Activated B cell treated with CpG ODN at 0.5 μM for 24 hours (primary cell): Measurements from ENCODE around the gene RAD51B. TPM values are rescaled to one million over a fixed set of nuclear protein-coding genes. Genes with fewer than 3 reads are reported as not detected.

Source experiments
- ATAC-seq: fragments of 200-7000 bp; cut with Tn5 transposase; one replicate; pipeline ENCODE4 v1.10.0; 2021; ENCODE audit warnings: low read depth, mild to moderate bottlenecking, moderate library complexity
- CTCF ChIA-PET: fragments of 350-600 bp; sonication (Branson Sonifier 250); formaldehyde crosslinking; loops from one replicate; lab custom pipeline; 2021; ENCODE audit warnings: antibody characterized with exemption; lab: Charles Lee
- POLR2A ChIA-PET: fragments of 350-600 bp; sonication (Branson Sonifier 250); formaldehyde crosslinking; loops from one replicate; lab custom pipeline; 2021; ENCODE audit warnings: antibody characterized with exemption; lab: Charles Lee
- DNase-seq: peaks from one replicate; pipeline ENCODE4 v3.0.0; 2022
- H3K27ac Mint-ChIP-seq: one replicate; pipeline ENCODE4 v1.8.0; 2020; ENCODE audit warnings: mixed read lengths
- H3K27me3 Mint-ChIP-seq: one replicate; pipeline ENCODE4 v1.8.0; 2021; ENCODE audit warnings: mixed read lengths
- H3K36me3 Mint-ChIP-seq: one replicate; pipeline ENCODE4 v1.8.0; 2021; ENCODE audit warnings: low read depth, mixed read lengths
- H3K4me1 Mint-ChIP-seq: one replicate; pipeline ENCODE4 v1.8.0; 2021; ENCODE audit warnings: mixed read lengths
- H3K4me3 Mint-ChIP-seq: one replicate; pipeline ENCODE4 v1.8.0; 2020; ENCODE audit warnings: mild to moderate bottlenecking, mixed read lengths
- H3K9me3 Mint-ChIP-seq: one replicate; pipeline ENCODE4 v1.8.0; 2020; ENCODE audit warnings: mixed read lengths
- intact Hi-C: fragments of 100-400 bp; cut with micrococcal nuclease; formaldehyde crosslinking; loops from one replicate; pipeline ENCODE4 v1.15.1; 2024
- total RNA-seq: library from RNA; stranded (reverse); gene quantifications from 2 replicates; pipeline ENCODE4 v1.2.3, GENCODE V29; 2022
- TF ChIP-seq, protein P1 (sequence below): fragments of 200-600 bp; IDR thresholded peaks from one replicate; pipeline ENCODE4 v1.8.0; 2022; ENCODE audit warnings: antibody characterized with exemption, mild to moderate bottlenecking

Gene RAD51B
- total RNA-seq, 1 donor from 2014 or later = 53.9 TPM

DNA sequence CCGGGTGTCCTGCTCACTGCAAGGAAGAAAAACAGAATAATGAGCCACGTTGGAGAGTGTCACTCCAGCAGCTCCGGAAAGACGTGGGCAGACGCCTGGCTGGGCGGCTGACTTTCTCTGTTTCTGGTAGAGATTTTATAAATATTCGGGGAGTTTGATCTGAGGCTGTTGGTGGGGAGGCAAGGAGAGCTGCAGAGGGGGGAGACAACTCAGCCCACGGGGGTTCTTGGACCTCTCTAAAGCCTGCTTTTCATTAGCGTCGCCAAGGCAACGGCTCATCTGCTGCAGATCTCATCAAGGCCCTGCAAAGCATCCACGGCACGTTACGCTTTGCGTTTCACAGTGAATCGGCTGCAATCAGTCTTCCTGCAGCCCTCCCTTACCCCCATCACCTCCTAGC is 766.1 kb downstream of the RAD51B start:
- no peak overlapping the region for H3K4me3 Mint-ChIP-seq
- H3K4me1 Mint-ChIP-seq = no peaks in the 10 kb centered on the region
- ChIA-PET POLR2A (no interaction called here), CTCF (no interaction called here)
- peaks cover 2% of the 10 kb centered on the region for H3K9me3 Mint-ChIP-seq
- H3K36me3 Mint-ChIP-seq = no peaks in the 10 kb centered on the region
- TF ChIP-seq, protein P1, sequence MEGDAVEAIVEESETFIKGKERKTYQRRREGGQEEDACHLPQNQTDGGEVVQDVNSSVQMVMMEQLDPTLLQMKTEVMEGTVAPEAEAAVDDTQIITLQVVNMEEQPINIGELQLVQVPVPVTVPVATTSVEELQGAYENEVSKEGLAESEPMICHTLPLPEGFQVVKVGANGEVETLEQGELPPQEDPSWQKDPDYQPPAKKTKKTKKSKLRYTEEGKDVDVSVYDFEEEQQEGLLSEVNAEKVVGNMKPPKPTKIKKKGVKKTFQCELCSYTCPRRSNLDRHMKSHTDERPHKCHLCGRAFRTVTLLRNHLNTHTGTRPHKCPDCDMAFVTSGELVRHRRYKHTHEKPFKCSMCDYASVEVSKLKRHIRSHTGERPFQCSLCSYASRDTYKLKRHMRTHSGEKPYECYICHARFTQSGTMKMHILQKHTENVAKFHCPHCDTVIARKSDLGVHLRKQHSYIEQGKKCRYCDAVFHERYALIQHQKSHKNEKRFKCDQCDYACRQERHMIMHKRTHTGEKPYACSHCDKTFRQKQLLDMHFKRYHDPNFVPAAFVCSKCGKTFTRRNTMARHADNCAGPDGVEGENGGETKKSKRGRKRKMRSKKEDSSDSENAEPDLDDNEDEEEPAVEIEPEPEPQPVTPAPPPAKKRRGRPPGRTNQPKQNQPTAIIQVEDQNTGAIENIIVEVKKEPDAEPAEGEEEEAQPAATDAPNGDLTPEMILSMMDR = no peak
- no peaks in the 10 kb centered on the region for H3K27me3 Mint-ChIP-seq
- no peak for ATAC-seq
- intact Hi-C loops = no loop called here
- H3K27ac Mint-ChIP-seq = no peak overlapping the region
- DNase-seq = no peak

- no peaks in the 10 kb centered on the region for H3K4me1 Mint-ChIP-seq
- POLR2A ChIA-PET = interaction anchor here (0.7 to 1.2 kb wide), 3 partner anchors 10 to 59 kb away, joined by 3 to 4 read pairs (median 3); no protein-coding TSS in a partner anchor
- TF ChIP-seq, protein P1 = no peak
- DNase-seq (no peak), ATAC-seq (no peak)
- H3K27me3 Mint-ChIP-seq = no peaks in the 10 kb centered on the region
- no peak overlapping the region for H3K4me3 Mint-ChIP-seq
- H3K27ac Mint-ChIP-seq = no peak overlapping the region
- no peaks in the 10 kb centered on the region for H3K36me3 Mint-ChIP-seq
- intact Hi-C loops = no loop called here
- CTCF ChIA-PET = no interaction called here
- peaks cover 2% of the 10 kb centered on the region for H3K9me3 Mint-ChIP-seq
Observed at GRCh38 chr14:68586896-68587751, 767.5 kb downstream of the RAD51B start.

DNA sequence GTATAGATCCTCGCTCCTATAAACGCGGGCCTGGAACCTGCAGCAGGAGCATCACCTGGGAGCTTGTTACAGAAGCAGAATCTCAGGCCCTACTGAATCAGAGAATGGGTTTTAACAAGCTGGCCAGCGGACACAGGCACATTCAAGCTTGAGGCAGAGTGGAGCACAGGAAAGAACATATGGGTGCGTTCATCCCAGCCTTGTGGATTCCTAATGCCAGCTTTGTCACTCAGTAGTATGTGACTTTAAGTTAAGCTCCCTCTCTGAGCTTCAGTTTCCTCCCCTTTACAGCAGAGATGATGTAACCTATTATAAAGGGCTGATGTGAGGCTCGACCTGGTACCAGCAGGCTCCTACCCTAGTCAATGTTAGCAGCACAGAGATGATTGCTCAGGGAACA is 768.4 kb downstream of the RAD51B start:
- TF ChIP-seq, protein P1 = no peak
- Mint-ChIP-seq H3K9me3 (no peaks in the 10 kb centered on the region), H3K27me3 (no peaks in the 10 kb centered on the region), H3K27ac (no peak overlapping the region), H3K4me3 (no peak overlapping the region), H3K36me3 (no peaks in the 10 kb centered on the region), H3K4me1 (no peaks in the 10 kb centered on the region)
- intact Hi-C loops = no loop called here
- POLR2A ChIA-PET = interaction anchor here (0.6 to 1.2 kb wide), 3 partner anchors 9 to 95 kb away, joined by 3 to 4 read pairs (median 3); no protein-coding TSS in a partner anchor
- CTCF ChIA-PET = no interaction called here
- ATAC-seq (no peak), DNase-seq (no peak)

GRCh38 chr14:68589447-68590200 is 770.0 kb downstream of the RAD51B start:
- TF ChIP-seq, protein P1 = no peak
- ATAC-seq = no peak
- no peak for DNase-seq
- Mint-ChIP-seq H3K36me3 (no peaks in the 10 kb centered on the region), H3K9me3 (no peaks in the 10 kb centered on the region), H3K27me3 (no peaks in the 10 kb centered on the region), H3K4me3 (no peak overlapping the region), H3K4me1 (peaks cover 16% of the 10 kb centered on the region), H3K27ac (no peak overlapping the region)
- ChIA-PET CTCF (no interaction called here), POLR2A (interaction anchor here (0.5 to 1.1 kb wide), 3 partner anchors 13 to 203 kb away, joined by 3 to 8 read pairs (median 3); partner anchors contain the start of gene ZFP36L1)
- intact Hi-C loops = no loop called here

DNA sequence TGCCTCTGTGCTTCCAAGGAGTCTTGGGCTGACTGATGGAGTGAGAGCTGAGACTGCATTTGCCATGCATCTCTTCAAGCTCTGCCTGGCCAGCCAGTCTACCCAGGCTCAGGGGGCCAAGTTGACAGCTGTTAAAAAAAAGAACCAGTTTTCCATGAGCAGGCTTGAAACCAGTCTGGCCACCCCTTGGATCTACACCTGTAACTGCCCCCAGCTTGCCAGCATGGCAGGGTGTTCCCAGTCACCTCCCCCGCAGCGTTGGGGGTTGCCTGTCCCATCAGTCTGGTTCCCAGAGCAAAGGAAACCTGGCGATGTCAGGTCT is 770.6 kb downstream of the RAD51B start:
- intact Hi-C loops = no loop called here
- POLR2A ChIA-PET = interaction anchor here (0.6 kb wide), 1 partner anchor 203 kb away, joined by 8 read pairs; the partner anchor contains the start of gene ZFP36L1
- no peak for ATAC-seq
- H3K4me1 Mint-ChIP-seq = peaks cover 21% of the 10 kb centered on the region
- no peaks in the 10 kb centered on the region for H3K27me3 Mint-ChIP-seq
- no peak overlapping the region for H3K27ac Mint-ChIP-seq
- H3K4me3 Mint-ChIP-seq = no peak overlapping the region
- TF ChIP-seq, protein P1 = no peak
- CTCF ChIA-PET = no interaction called here
- H3K36me3 Mint-ChIP-seq = no peaks in the 10 kb centered on the region
- no peaks in the 10 kb centered on the region for H3K9me3 Mint-ChIP-seq
- no peak for DNase-seq
